GM21528 (cell line): ENCODE data around the gene SYT14.
"Not testable (repeated sequence)": the region's sequence is repeated elsewhere in the genome, so short reads cannot be mapped to it uniquely, and the experiment has no call there.

Source experiments
- ATAC-seq: cut with Tn5 transposase; IDR thresholded peaks from one replicate; pipeline ENCODE4 v1.9.1; 2021; ENCODE audit warnings: mild to moderate bottlenecking, moderate library complexity; ENCODE audit not compliant: unreplicated experiment, low FRiP score

The SYT14 gene

DNA sequence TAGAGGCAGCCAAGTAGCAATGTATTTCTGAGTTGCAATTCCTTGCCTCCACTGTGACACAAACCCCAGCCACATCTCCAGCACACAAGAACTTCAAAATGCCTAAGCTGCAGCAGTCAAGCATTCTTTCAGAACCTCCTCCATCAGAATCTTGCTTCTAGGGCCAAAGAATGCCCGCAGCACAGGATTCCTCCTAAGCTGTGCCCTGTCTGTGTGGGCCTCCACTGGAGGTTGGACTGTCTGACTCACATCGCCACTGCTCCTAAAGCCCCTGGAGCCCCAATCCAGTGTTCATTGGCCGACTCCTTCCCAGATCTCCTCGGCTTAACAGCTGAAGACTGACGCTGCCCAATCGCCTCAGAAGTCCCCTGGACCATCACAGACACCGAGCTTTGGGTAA, 251.4 kb downstream of the SYT14 start:
- ATAC-seq = no peak

DNA sequence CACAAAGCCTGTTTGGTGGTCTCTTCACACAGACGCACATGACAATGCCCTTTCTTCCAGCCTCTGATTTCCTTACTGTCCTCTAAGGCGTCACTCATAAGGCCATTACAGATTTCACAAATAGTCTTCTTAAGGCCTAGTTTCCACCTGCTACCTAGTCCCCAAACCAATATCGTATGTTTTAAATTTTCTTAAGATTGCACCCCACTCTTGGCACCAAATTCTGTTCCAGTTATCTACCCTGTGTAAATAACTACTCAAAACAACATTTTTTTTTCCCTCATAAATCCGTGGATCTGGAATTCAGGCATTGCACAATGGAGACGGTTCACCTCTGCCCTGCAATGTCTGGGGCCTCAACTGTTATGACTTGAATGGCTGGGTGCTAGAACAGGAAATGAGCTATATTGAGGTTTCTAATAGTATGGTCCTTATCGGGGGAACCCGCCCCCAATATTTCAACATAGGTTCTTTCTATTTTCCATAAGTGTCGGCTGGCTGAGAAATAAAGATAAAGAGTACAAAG, 257.7 kb downstream of the SYT14 start:
- no peak for ATAC-seq

GRCh38 chr1:210196266-210196665, 258.2 kb downstream of the SYT14 start:
- ATAC-seq = not testable (repeated sequence)

GRCh38 chr1:210198840-210199239, 260.8 kb downstream of the SYT14 start:
- ATAC-seq = no peak

DNA sequence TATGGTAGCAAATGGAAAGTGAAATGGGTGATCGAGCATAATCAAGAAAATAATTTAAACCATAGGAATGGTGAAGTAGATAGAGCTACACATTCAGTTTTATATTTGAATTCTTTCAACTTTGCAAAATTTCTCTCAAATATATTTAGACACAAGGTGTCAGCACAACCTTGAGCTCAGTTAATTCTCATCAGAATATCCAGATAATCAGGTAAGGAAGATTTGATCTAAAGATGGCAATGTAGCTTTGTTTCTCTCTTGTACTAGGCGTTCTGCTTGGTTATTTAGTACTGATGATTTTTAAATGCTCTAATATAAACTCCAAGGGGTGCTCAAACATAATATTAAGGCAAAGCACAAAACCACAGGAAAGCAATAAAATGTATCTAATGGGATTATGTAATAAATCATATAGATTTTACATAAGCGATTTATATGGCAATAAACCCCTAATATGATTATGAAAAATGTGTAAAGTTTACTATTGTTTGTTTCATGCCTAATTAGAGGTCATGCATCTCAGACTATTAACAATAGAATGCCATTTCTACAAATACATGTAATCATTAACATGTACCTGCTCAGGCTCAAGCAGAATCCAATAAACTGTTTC, 262.2 kb downstream of the SYT14 start:
- ATAC-seq = no peak

- no peak for ATAC-seq
Observed at GRCh38 chr1:210201681-210202080, 263.7 kb downstream of the SYT14 start.

GRCh38 chr1:210207597-210208450, 269.8 kb downstream of the SYT14 start:
- no peak for ATAC-seq

DNA sequence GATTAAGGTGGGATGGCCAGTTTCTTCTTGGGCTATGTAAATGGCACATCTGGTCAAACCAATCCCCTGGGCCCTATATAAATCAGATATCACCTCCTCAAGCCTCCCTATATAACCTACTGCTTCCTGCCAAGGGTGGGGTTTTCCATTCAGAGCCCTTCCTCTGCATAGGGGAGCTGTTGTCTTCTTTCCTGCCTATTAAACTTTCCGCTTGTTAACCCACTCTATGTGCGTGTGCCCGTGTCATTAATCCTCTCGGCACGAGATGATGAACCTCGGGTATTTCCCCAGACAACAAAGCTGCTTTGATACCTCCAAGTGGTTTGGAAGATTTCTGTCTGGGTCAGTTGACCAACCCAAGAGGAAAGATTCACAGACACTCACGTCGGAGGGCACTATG, 275.3 kb downstream of the SYT14 start:
- no peak for ATAC-seq

GRCh38 chr1:210214573-210215409, 276.8 kb downstream of the SYT14 start:
- no peak for ATAC-seq

- no peak for ATAC-seq
Observed at GRCh38 chr1:210217482-210217881, 279.5 kb downstream of the SYT14 start.

DNA sequence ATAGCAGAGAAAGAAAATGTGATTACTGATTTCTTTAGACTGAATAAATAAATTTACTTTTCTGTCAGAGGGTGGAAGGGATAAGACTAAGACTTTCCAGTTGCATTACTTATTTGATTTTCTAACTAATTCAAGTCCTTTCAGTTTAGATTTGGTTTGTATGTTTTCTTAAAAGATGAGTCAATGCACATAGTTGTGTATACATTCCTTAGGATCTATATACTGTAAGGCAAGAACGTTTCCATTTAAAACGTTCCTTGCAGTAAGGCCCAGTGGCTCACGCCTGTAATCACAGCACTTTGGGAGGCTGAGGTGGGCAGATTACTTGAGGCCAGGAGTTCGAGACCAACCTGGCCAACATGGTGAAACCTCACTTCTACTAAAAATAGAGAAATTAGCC, 280.0 kb downstream of the SYT14 start:
- no peak for ATAC-seq
